IMR-90 (cell line): ENCODE results near the gene CUTA. TPM values are rescaled to one million over a fixed set of nuclear protein-coding genes. Genes with fewer than 3 reads are reported as not detected.
"Not testable (repeated sequence)": the region's sequence is repeated elsewhere in the genome, so short reads cannot be mapped to it uniquely, and the experiment has no call there.

Experiments
- ATAC-seq: fragments of 200-7000 bp; cut with Tn5 transposase; 2 replicates; pipeline ENCODE4 v1.9.1; 2020; ENCODE audit warnings: low read depth, mild to moderate bottlenecking, moderate library complexity
- BruUV-seq: library from RNA; stranded (reverse); fragments of 400-500 nt; replicated peaks from 2 replicates; lab custom pipeline; 2021; lab: Mats Ljungman, UMichigan
- CTCF ChIA-PET: fragments of 300-600 bp; formaldehyde crosslinking; extraction: SDS; loops from one replicate; lab custom pipeline; 2021; ENCODE audit warnings: antibody characterized with exemption; lab: Yijun Ruan, JAX
- POLR2A ChIA-PET: fragments of 300-600 bp; sonication (Branson Sonifier 250); formaldehyde crosslinking; loops from one replicate; lab custom pipeline; 2022; ENCODE audit warnings: antibody characterized with exemption; ENCODE audit not compliant: unreplicated experiment; lab: Charles Lee
- DNase-seq: peaks from one replicate; pipeline ENCODE4 v3.0.0; 2013
- H2AFZ ChIP-seq: replicated peaks from 2 replicates; pipeline ENCODE3; 2013; ENCODE audit warnings: low read length, mild to moderate bottlenecking; ENCODE audit not compliant: poor library complexity
- H2AK5ac ChIP-seq: 2 replicates; pipeline ENCODE4 v1.6.1; 2013; ENCODE audit warnings: low read depth, low read length, inconsistent platforms
- H2AK9ac ChIP-seq: replicated peaks from 2 replicates; pipeline ENCODE3; 2013; ENCODE audit warnings: mild to moderate bottlenecking, low read depth, low read length, moderate library complexity; ENCODE audit not compliant: poor library complexity
- H2BK120ac ChIP-seq: 2 replicates; pipeline ENCODE4 v1.6.1; 2013; ENCODE audit warnings: low read depth, low read length, inconsistent platforms
- H2BK15ac ChIP-seq: 3 replicates; pipeline ENCODE4 v1.6.1; 2013; ENCODE audit warnings: low read depth, low read length, inconsistent platforms
- H2BK20ac ChIP-seq: 2 replicates; pipeline ENCODE4 v1.6.1; 2013; ENCODE audit warnings: low read depth, mild to moderate bottlenecking, inconsistent platforms, low read length, moderate library complexity
- H2BK5ac ChIP-seq: 2 replicates; pipeline ENCODE4 v1.6.1; 2013; ENCODE audit warnings: mild to moderate bottlenecking, low read depth, low read length, inconsistent platforms; ENCODE audit not compliant: poor library complexity, severe bottlenecking
- H3K14ac ChIP-seq: replicated peaks from 2 replicates; pipeline ENCODE4 v1.6.1; 2013; ENCODE audit warnings: low read depth, low read length, inconsistent platforms
- H3K18ac ChIP-seq: 2 replicates; pipeline ENCODE4 v1.6.1; 2013; ENCODE audit warnings: low read depth, low read length, control low read depth
- H3K23ac ChIP-seq: 2 replicates; pipeline ENCODE4 v1.6.1; 2013; ENCODE audit warnings: low read depth, low read length, inconsistent platforms
- H3K27ac ChIP-seq: 2 replicates; pipeline ENCODE4 v1.5.1; 2013; ENCODE audit warnings: mild to moderate bottlenecking, control low read depth, low read length; ENCODE audit not compliant: insufficient read depth
- H3K27me3 ChIP-seq: 2 replicates; pipeline ENCODE4 v1.6.1; 2013; ENCODE audit warnings: low read length; ENCODE audit not compliant: control insufficient read depth, insufficient read depth
- H3K36me3 ChIP-seq: 2 replicates; pipeline ENCODE4 v1.6.1; 2013; ENCODE audit warnings: low read length, mixed read lengths; ENCODE audit not compliant: control insufficient read depth, insufficient read depth
- H3K4ac ChIP-seq: 2 replicates; pipeline ENCODE4 v1.6.1; 2013; ENCODE audit warnings: low read depth, low read length, inconsistent platforms
- H3K4me1 ChIP-seq: 2 replicates; pipeline ENCODE4 v1.6.1; 2013; ENCODE audit warnings: low read length, mixed read lengths; ENCODE audit not compliant: control insufficient read depth, insufficient read depth
- H3K4me2 ChIP-seq: 2 replicates; pipeline ENCODE4 v1.6.1; 2013; ENCODE audit warnings: low read depth, mild to moderate bottlenecking, control low read depth, low read length, moderate library complexity
- H3K4me3 ChIP-seq: 2 replicates; pipeline ENCODE4 v1.5.1; 2013; ENCODE audit warnings: low read depth, mild to moderate bottlenecking, control low read depth, low read length, moderate library complexity; ENCODE audit not compliant: insufficient read depth
- H3K56ac ChIP-seq: 2 replicates; pipeline ENCODE4 v1.6.1; 2013; ENCODE audit warnings: low read length, inconsistent platforms; ENCODE audit not compliant: insufficient read depth; ENCODE audit errors: extremely low read depth
- H3K79me1 ChIP-seq, 2 experiments: 2 replicates each; pipeline ENCODE4 v1.6.1; 2013; ENCODE audit warnings: low read length in 2 of 2, inconsistent platforms in 1 of 2, low read depth in 1 of 2
- H3K9ac ChIP-seq: 2 replicates; pipeline ENCODE4 v1.6.1; 2013; ENCODE audit warnings: low read depth, low read length, control low read depth
- H3K9me1 ChIP-seq: 2 replicates; pipeline ENCODE4 v1.6.1; 2013; ENCODE audit warnings: low read length, inconsistent platforms; ENCODE audit not compliant: insufficient read depth
- H3K9me3 ChIP-seq: 2 replicates; pipeline ENCODE4 v1.6.1; 2013; ENCODE audit warnings: low read length; ENCODE audit not compliant: control insufficient read depth, insufficient read depth
- H4K20me1 ChIP-seq: 2 replicates; pipeline ENCODE4 v1.6.1; 2013; ENCODE audit warnings: low read length, inconsistent platforms; ENCODE audit not compliant: insufficient read depth
- H4K5ac ChIP-seq: 2 replicates; pipeline ENCODE4 v1.6.1; 2013; ENCODE audit warnings: mild to moderate bottlenecking, low read depth, low read length, control low read depth
- H4K8ac ChIP-seq, 2 experiments: 2 replicates each; pipeline ENCODE4 v1.6.1; 2013; ENCODE audit warnings: low read depth in 2 of 2, low read length in 2 of 2, control low read depth in 1 of 2, inconsistent platforms in 1 of 2
- H4K91ac ChIP-seq: 2 replicates; pipeline ENCODE4 v1.6.1; 2013; ENCODE audit warnings: low read depth, low read length, inconsistent platforms; ENCODE audit not compliant: insufficient read depth
- WGBS, 2 experiments: methylation state at CpG; one replicate each; pipeline versions ENCODE4 v1.1.5 to v1.1.7; 2013; ENCODE audit warnings: missing lambda C conversion rate in 2 of 2; ENCODE audit not compliant: insufficient read length in 1 of 2; ENCODE audit errors: extremely low coverage in 2 of 2; 5-methylcytosine and 5-hydroxymethylcytosine counted together
- dilution Hi-C: fragments of 300-500 bp; cut with HindIII; formaldehyde crosslinking; loops from one replicate; pipeline ENCODE4 v1.14.3; 2018; ENCODE audit warnings: low sequenced_read_pairs; ENCODE audit not compliant: unreplicated experiment
- in situ Hi-C: fragments of 300-500 bp; cut with MboI; formaldehyde crosslinking; loops from 3 replicates; pipeline ENCODE4 v1.14.3; 2019; ENCODE audit warnings: low sequenced_read_pairs, inconsistent platforms, mixed read lengths
- intact Hi-C: fragments of 100-400 bp; cut with micrococcal nuclease; formaldehyde crosslinking; loops from 2 replicates; pipeline ENCODE4 v1.10.0; 2022
- polyA plus RNA-seq, 3 experiments: library from polyadenylated mRNA; depleted of rRNA; stranded (reverse); fragments of >200 nt; gene quantifications; 2 replicates each; pipeline ENCODE4 v1.2.3, GENCODE V29; 2012; ENCODE audit warnings: low replicate concordance in 1 of 3
- total RNA-seq: library from RNA; depleted of rRNA; stranded (reverse); fragments of >200 nt; gene quantifications from 2 replicates; pipeline ENCODE4 v1.2.3, GENCODE V29; 2012

Gene CUTA
- total and polyA plus RNA-seq, 2 of the 4 experiments (the other 2 are of a cell fraction) = 136 to 427 TPM

DNA sequence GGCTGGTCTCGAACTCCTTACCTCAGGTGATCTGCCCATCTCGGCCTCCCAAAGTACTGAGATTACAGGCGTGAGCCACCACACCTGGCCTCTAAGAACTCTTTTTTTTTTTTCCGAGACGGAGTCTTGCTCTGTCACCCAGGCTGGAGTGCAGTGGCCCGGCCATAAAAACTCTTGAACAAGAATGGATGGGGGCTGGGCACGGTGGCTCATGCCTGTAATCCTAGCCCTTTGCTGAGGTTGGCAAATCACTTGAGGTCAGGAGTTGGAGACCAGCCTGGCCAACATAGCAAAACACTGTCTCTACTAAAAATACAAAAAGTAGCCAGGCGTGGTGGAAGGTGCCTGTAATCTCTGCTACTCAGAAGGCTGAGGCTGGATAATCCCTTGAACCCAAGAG lies 46.0 kb downstream of the CUTA start:
- ATAC-seq, H3K4ac ChIP-seq, H3K4me1 ChIP-seq, H3K23ac ChIP-seq, H2BK120ac ChIP-seq, H3K36me3 ChIP-seq, DNase-seq, POLR2A ChIA-PET, H2AK9ac ChIP-seq, H3K18ac ChIP-seq, H4K8ac ChIP-seq, H3K9me1 ChIP-seq, H3K14ac ChIP-seq, H4K20me1 ChIP-seq, H4K5ac ChIP-seq, in situ Hi-C loops, H2BK20ac ChIP-seq, dilution Hi-C loops, H2BK5ac ChIP-seq, H2AK5ac ChIP-seq, H4K91ac ChIP-seq, H3K9me3 ChIP-seq, H3K27ac ChIP-seq, intact Hi-C loops, H3K56ac ChIP-seq, H3K27me3 ChIP-seq, H3K9ac ChIP-seq, H3K4me3 ChIP-seq, CTCF ChIA-PET, H3K79me1 ChIP-seq, H3K4me2 ChIP-seq, H2AFZ ChIP-seq, H2BK15ac ChIP-seq, BruUV-seq: not testable (repeated sequence)
- WGBS, 2 experiments = no CpG with 5 or more reads among the region's 8 CpGs

DNA sequence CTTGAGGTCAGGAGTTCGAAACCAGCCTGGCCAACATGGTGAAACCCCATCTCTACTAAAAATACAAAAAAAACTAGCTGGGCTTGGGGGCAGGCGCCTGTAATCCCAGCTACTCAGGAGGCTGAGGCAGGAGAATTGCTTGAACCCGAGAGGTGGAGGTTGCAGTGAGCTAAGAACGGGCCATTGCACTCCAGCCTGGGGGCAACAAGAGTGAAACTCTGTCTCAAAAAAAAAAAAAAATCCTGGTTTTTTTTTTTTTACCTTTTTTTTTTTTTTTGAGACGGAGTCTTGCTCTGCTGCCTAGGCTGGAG lies 50.2 kb downstream of the CUTA start:
- H3K4me3 ChIP-seq, H3K4me2 ChIP-seq, H2AFZ ChIP-seq, H3K56ac ChIP-seq, H3K79me1 ChIP-seq, H3K27me3 ChIP-seq, CTCF ChIA-PET, ATAC-seq, H3K9ac ChIP-seq, H2BK15ac ChIP-seq, H2BK20ac ChIP-seq, POLR2A ChIA-PET, H3K4me1 ChIP-seq, DNase-seq, H2AK9ac ChIP-seq, H3K27ac ChIP-seq, H2BK5ac ChIP-seq, H3K9me3 ChIP-seq, BruUV-seq, intact Hi-C loops, H4K5ac ChIP-seq, in situ Hi-C loops, H3K14ac ChIP-seq, H2BK120ac ChIP-seq, H4K91ac ChIP-seq, H3K18ac ChIP-seq, H4K8ac ChIP-seq, H4K20me1 ChIP-seq, H3K4ac ChIP-seq, H2AK5ac ChIP-seq, H3K9me1 ChIP-seq, dilution Hi-C loops, H3K36me3 ChIP-seq, H3K23ac ChIP-seq: not testable (repeated sequence)
- 60% methylated on average over 1 of the region's 5 CpGs; no CpG with 5 or more reads in 1 of the 2 experiments for WGBS, 2 experiments
